ENCODE results near the gene CLEC16A. TPM values are rescaled to one million over a fixed set of nuclear protein-coding genes. Genes with fewer than 3 reads are reported as not detected.

Gene CLEC16A
- total and polyA plus RNA-seq, 9 of the 15 experiments (the other 6 are each of a cell fraction or from before 2014, with no cell fraction given), result 1.00 to 22.3 (median 10.0) TPM

GRCh38 chr16:10944249-10945064 is at the start of gene CLEC16A (continued):
- TF ChIP-seq, protein P1, sequence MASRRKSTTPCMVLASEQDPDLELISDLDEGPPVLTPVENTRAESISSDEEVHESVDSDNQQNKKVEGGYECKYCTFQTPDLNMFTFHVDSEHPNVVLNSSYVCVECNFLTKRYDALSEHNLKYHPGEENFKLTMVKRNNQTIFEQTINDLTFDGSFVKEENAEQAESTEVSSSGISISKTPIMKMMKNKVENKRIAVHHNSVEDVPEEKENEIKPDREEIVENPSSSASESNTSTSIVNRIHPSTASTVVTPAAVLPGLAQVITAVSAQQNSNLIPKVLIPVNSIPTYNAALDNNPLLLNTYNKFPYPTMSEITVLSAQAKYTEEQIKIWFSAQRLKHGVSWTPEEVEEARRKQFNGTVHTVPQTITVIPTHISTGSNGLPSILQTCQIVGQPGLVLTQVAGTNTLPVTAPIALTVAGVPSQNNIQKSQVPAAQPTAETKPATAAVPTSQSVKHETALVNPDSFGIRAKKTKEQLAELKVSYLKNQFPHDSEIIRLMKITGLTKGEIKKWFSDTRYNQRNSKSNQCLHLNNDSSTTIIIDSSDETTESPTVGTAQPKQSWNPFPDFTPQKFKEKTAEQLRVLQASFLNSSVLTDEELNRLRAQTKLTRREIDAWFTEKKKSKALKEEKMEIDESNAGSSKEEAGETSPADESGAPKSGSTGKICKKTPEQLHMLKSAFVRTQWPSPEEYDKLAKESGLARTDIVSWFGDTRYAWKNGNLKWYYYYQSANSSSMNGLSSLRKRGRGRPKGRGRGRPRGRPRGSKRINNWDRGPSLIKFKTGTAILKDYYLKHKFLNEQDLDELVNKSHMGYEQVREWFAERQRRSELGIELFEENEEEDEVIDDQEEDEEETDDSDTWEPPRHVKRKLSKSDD (conservative IDR thresholded peaks at IDR 0.05; ENCODE audit: low read length), result no peak

- H3K27me3 ChIP-seq (ENCODE audit: control insufficient read depth in 2 of 2, insufficient read depth in 2 of 2, low read length in 2 of 2), result peaks cover 2 to 12% of the 10 kb centered on the region in 2 experiments; a peak in 2 of 5 replicates
- H3K36me3 ChIP-seq (ENCODE audit: control insufficient read depth, insufficient read depth, low read length), result no peaks in the 10 kb centered on the region
- no TSS peak for BruUV-seq (replicated peaks)
- H3K27ac ChIP-seq (ENCODE audit: extremely low read depth, low read depth, low read length), result no peak overlapping the region
- H3K4me1 ChIP-seq (replicated peaks in 1 of 2; ENCODE audit: control insufficient read depth in 2 of 2, insufficient read depth in 2 of 2, low read length in 2 of 2), result no peaks in the 10 kb centered on the region
- no peak overlapping the region for H3K4me3 ChIP-seq
- peak; percentile 76 for FAIRE-seq
- ChIA-PET POLR2A (interaction anchor here (0.6 to 0.7 kb wide), 3 partner anchors 31 to 537 kb away, joined by 3 to 4 read pairs (median 3); no protein-coding TSS in a partner anchor), CTCF (ENCODE audit: low intra/inter-chr PET ratio) (no interaction called here)
- DNase-seq (ENCODE audit: extremely low read depth in 1 of 4, low spot score in 3 of 4), result peak; percentile 64 to 79 (median 72)
- H2AFZ ChIP-seq (ENCODE audit: low read depth, low read length), result no peak overlapping the region
- H3K9me3 ChIP-seq (replicated peaks; ENCODE audit: control insufficient read depth, insufficient read depth, low read depth, low read length), result no peaks in the 10 kb centered on the region
- H3K9ac ChIP-seq (ENCODE audit: insufficient read depth in 1 of 2, low read depth in 2 of 2, low read length in 2 of 2), result no peak overlapping the region
- peaks cover 9% of the 10 kb centered on the region for H4K20me1 ChIP-seq (replicated peaks; ENCODE audit: control insufficient read depth, insufficient read depth, low read length)
- intact Hi-C loops (cut with micrococcal nuclease) (no loop called here), in situ Hi-C loops (cut with MboI) (no loop called here)
- peak; percentile 80 for ATAC-seq
- peaks cover 5% of the 10 kb centered on the region for H3K9me1 ChIP-seq (ENCODE audit: control insufficient read depth, insufficient read depth, low read length)
- no peak overlapping the region for H3K4me2 ChIP-seq (ENCODE audit: insufficient read depth, low read length)
- no peaks in the 10 kb centered on the region for H3K79me2 ChIP-seq (ENCODE audit: control insufficient read depth, insufficient read depth, low read length)
- 3% methylated on average over 14 of the region's 17 CpGs for WGBS (ENCODE audit: insufficient coverage, low coverage, missing lambda C conversion rate)
- TF ChIP-seq, protein P2, sequence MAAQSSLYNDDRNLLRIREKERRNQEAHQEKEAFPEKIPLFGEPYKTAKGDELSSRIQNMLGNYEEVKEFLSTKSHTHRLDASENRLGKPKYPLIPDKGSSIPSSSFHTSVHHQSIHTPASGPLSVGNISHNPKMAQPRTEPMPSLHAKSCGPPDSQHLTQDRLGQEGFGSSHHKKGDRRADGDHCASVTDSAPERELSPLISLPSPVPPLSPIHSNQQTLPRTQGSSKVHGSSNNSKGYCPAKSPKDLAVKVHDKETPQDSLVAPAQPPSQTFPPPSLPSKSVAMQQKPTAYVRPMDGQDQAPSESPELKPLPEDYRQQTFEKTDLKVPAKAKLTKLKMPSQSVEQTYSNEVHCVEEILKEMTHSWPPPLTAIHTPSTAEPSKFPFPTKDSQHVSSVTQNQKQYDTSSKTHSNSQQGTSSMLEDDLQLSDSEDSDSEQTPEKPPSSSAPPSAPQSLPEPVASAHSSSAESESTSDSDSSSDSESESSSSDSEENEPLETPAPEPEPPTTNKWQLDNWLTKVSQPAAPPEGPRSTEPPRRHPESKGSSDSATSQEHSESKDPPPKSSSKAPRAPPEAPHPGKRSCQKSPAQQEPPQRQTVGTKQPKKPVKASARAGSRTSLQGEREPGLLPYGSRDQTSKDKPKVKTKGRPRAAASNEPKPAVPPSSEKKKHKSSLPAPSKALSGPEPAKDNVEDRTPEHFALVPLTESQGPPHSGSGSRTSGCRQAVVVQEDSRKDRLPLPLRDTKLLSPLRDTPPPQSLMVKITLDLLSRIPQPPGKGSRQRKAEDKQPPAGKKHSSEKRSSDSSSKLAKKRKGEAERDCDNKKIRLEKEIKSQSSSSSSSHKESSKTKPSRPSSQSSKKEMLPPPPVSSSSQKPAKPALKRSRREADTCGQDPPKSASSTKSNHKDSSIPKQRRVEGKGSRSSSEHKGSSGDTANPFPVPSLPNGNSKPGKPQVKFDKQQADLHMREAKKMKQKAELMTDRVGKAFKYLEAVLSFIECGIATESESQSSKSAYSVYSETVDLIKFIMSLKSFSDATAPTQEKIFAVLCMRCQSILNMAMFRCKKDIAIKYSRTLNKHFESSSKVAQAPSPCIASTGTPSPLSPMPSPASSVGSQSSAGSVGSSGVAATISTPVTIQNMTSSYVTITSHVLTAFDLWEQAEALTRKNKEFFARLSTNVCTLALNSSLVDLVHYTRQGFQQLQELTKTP (IDR thresholded peaks at IDR 0.05; ENCODE audit: low read depth in 1 of 2, partially characterized antibody in 2 of 2), result peak in 1 of 2 experiments; percentile 86
- no peak for TF ChIP-seq HSF4 (CRISPR knock-in tag; IDR thresholded peaks at IDR 0.05; ENCODE audit: borderline replicate concordance)
- no peak for TF ChIP-seq HIVEP1 (CRISPR knock-in tag; IDR thresholded peaks at IDR 0.05)
- no peak for TF ChIP-seq CREB3 (tag; conservative IDR thresholded peaks at IDR 0.05; ENCODE audit: low read depth)
- no peak for TF ChIP-seq BDP1 (IDR thresholded peaks at IDR 0.05; ENCODE audit: insufficient read depth, insufficient read length)
Measured at GRCh38 chr16:10895053-10895946, 49.1 kb upstream of the CLEC16A start.

Measured in K562 (cell line).